Measurements from ENCODE around the gene PPP1R12B.

PPP1R12B gene

GRCh38 chr1:202590126-202590525 is 241.6 kb downstream of the PPP1R12B start:
- ATAC-seq (ENCODE audit: low read depth) (no peak), DNase-seq (ENCODE audit: low spot score) (no peak)
- Histone ChIP-seq H3K4me3 (ENCODE audit: severe bottlenecking) (no peak overlapping the region), H3K27me3 (ENCODE audit: insufficient read depth, poor library complexity, severe bottlenecking) (no peaks in the 10 kb centered on the region), H3K4me1 (ENCODE audit: insufficient read depth, poor library complexity, severe bottlenecking) (peaks cover 79% of the 10 kb centered on the region), H3K9me3 (ENCODE audit: severe bottlenecking) (no peaks in the 10 kb centered on the region), H3K36me3 (ENCODE audit: low read depth) (no peaks in the 10 kb centered on the region), H3K27ac (ENCODE audit: poor library complexity, severe bottlenecking) (peak overlapping the region; percentile 94)
- no peak for TF ChIP-seq CTCF (IDR thresholded peaks at IDR 0.05; ENCODE audit: poor library complexity, severe bottlenecking)

DNA sequence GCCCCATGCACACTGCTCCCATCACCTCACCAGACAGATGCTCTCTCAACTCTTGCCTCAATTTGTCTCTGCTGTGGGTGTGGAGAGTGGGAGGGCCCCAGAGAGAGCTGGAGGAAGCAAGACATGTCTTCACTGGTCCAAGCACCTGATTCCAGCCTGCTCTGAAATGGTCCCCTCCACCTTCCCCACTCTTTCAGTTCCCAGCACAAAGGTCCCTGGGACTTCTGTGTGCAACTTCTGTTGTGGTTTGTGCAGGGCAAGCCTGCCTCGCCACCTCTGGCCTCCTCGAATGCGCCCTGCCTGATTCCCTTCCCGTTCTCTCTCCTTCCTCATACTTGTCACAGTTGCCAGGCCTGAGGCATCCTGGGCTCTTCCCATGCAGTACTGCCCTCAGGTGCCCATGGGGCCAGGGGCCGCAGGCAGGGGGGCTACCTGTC is 242.5 kb downstream of the PPP1R12B start:
- H3K27ac ChIP-seq (ENCODE audit: poor library complexity, severe bottlenecking), result peak overlapping the region; percentile 94
- H3K27me3 ChIP-seq (ENCODE audit: insufficient read depth, poor library complexity, severe bottlenecking), result no peaks in the 10 kb centered on the region
- H3K36me3 ChIP-seq (ENCODE audit: low read depth), result no peaks in the 10 kb centered on the region
- ATAC-seq (ENCODE audit: low read depth) (no peak), DNase-seq (ENCODE audit: low spot score) (no peak)
- H3K9me3 ChIP-seq (ENCODE audit: severe bottlenecking), result no peaks in the 10 kb centered on the region
- H3K4me3 ChIP-seq (ENCODE audit: severe bottlenecking), result no peak overlapping the region
- TF ChIP-seq CTCF (IDR thresholded peaks at IDR 0.05; ENCODE audit: poor library complexity, severe bottlenecking), result no peak
- peaks cover 78% of the 10 kb centered on the region for H3K4me1 ChIP-seq (ENCODE audit: insufficient read depth, poor library complexity, severe bottlenecking)

- H3K36me3 ChIP-seq (ENCODE audit: low read depth), result no peaks in the 10 kb centered on the region
- ATAC-seq (ENCODE audit: low read depth) (no peak), DNase-seq (ENCODE audit: low spot score) (no peak)
- peaks cover 73% of the 10 kb centered on the region for H3K4me1 ChIP-seq (ENCODE audit: insufficient read depth, poor library complexity, severe bottlenecking)
- TF ChIP-seq CTCF (IDR thresholded peaks at IDR 0.05; ENCODE audit: poor library complexity, severe bottlenecking), result no peak
- no peaks in the 10 kb centered on the region for H3K27me3 ChIP-seq (ENCODE audit: insufficient read depth, poor library complexity, severe bottlenecking)
- no peak overlapping the region for H3K4me3 ChIP-seq (ENCODE audit: severe bottlenecking)
- no peaks in the 10 kb centered on the region for H3K9me3 ChIP-seq (ENCODE audit: severe bottlenecking)
- H3K27ac ChIP-seq (ENCODE audit: poor library complexity, severe bottlenecking), result peak overlapping the region; percentile 94
Observed at GRCh38 chr1:202591515-202591914, 243.0 kb downstream of the PPP1R12B start.

GRCh38 chr1:202592146-202592545 is 243.6 kb downstream of the PPP1R12B start:
- Histone ChIP-seq H3K4me3 (ENCODE audit: severe bottlenecking) (no peak overlapping the region), H3K27ac (ENCODE audit: poor library complexity, severe bottlenecking) (peak overlapping the region; percentile 94), H3K4me1 (ENCODE audit: insufficient read depth, poor library complexity, severe bottlenecking) (peaks cover 66% of the 10 kb centered on the region), H3K27me3 (ENCODE audit: insufficient read depth, poor library complexity, severe bottlenecking) (no peaks in the 10 kb centered on the region), H3K9me3 (ENCODE audit: severe bottlenecking) (no peaks in the 10 kb centered on the region), H3K36me3 (ENCODE audit: low read depth) (no peaks in the 10 kb centered on the region)
- TF ChIP-seq CTCF (IDR thresholded peaks at IDR 0.05; ENCODE audit: poor library complexity, severe bottlenecking), result no peak
- ATAC-seq (ENCODE audit: low read depth), result no peak
- DNase-seq (ENCODE audit: low spot score), result no peak

GRCh38 chr1:202593845-202594244 is 245.3 kb downstream of the PPP1R12B start:
- no peaks in the 10 kb centered on the region for H3K27me3 ChIP-seq (ENCODE audit: insufficient read depth, poor library complexity, severe bottlenecking)
- H3K4me3 ChIP-seq (ENCODE audit: severe bottlenecking), result no peak overlapping the region
- peak; percentile 91 for DNase-seq (ENCODE audit: low spot score)
- TF ChIP-seq CTCF (IDR thresholded peaks at IDR 0.05; ENCODE audit: poor library complexity, severe bottlenecking), result peak; percentile 25
- ATAC-seq (ENCODE audit: low read depth), result peak; percentile 76
- no peaks in the 10 kb centered on the region for H3K9me3 ChIP-seq (ENCODE audit: severe bottlenecking)
- peak overlapping the region; percentile 94 for H3K27ac ChIP-seq (ENCODE audit: poor library complexity, severe bottlenecking)
- peaks cover 49% of the 10 kb centered on the region for H3K4me1 ChIP-seq (ENCODE audit: insufficient read depth, poor library complexity, severe bottlenecking)
- H3K36me3 ChIP-seq (ENCODE audit: low read depth), result no peaks in the 10 kb centered on the region

All from RWPE2 (cell line).